Karpas-422 (cell line): ENCODE results near the gene APOM. TPM values are rescaled to one million over a fixed set of nuclear protein-coding genes. Genes with fewer than 3 reads are reported as not detected.

ENCODE experiments used
- DNase-seq: peaks from one replicate; pipeline ENCODE4 v3.0.0-alpha.2; 2015
- H2AFZ ChIP-seq: fragments of 200-600 bp; sonication (generic); 2 replicates; pipeline ENCODE4 v1.6.1; 2014; ENCODE audit warnings: antibody characterized with exemption, low read length, mixed read lengths
- H3K27ac ChIP-seq: fragments of 200-600 bp; sonication (generic); 2 replicates; pipeline ENCODE4 v1.5.1; 2014; ENCODE audit warnings: mild to moderate bottlenecking, low read length, moderate library complexity
- H3K27me3 ChIP-seq: fragments of 200-600 bp; sonication (generic); 2 replicates; pipeline ENCODE4 v1.6.1; 2014; ENCODE audit warnings: low read length, mixed read lengths
- H3K36me3 ChIP-seq: fragments of 200-600 bp; sonication (generic); 2 replicates; pipeline ENCODE4 v1.6.1; 2014; ENCODE audit warnings: low read length, mixed read lengths; ENCODE audit not compliant: insufficient read depth
- H3K4me1 ChIP-seq: fragments of 200-600 bp; sonication (generic); 2 replicates; pipeline ENCODE4 v1.6.1; 2014; ENCODE audit warnings: mild to moderate bottlenecking, low read length, mixed read lengths
- H3K4me2 ChIP-seq: fragments of 200-600 bp; sonication (generic); 2 replicates; pipeline ENCODE4 v1.6.1; 2014; ENCODE audit warnings: low read length, low read depth, mild to moderate bottlenecking; ENCODE audit not compliant: poor library complexity, severe bottlenecking
- H3K4me3 ChIP-seq: fragments of 200-600 bp; sonication (generic); 2 replicates; pipeline ENCODE4 v1.5.1; 2014; ENCODE audit warnings: mild to moderate bottlenecking, antibody characterized with exemption, low read length, mixed read lengths
- H3K79me2 ChIP-seq: fragments of 200-600 bp; sonication (generic); 2 replicates; pipeline ENCODE4 v1.6.1; 2014; ENCODE audit warnings: mild to moderate bottlenecking, low read length, mixed read lengths
- H3K9ac ChIP-seq: fragments of 200-600 bp; sonication (generic); 2 replicates; pipeline ENCODE4 v1.6.0; 2014; ENCODE audit warnings: low read length
- H3K9me2 ChIP-seq: fragments of 200-600 bp; sonication (generic), shearing (Covaris generic); replicated peaks from 2 replicates; pipeline ENCODE4 v1.6.0; 2014; ENCODE audit warnings: mild to moderate bottlenecking, low read length, moderate library complexity; ENCODE audit not compliant: insufficient read depth
- H3K9me3 ChIP-seq: fragments of 300-700, 200-600 bp; sonication (generic); 2 replicates; pipeline ENCODE4 v1.6.1; 2014; ENCODE audit warnings: low read length, mixed read lengths
- H4K20me1 ChIP-seq: fragments of 200-600 bp; sonication (generic); 2 replicates; pipeline ENCODE4 v1.6.1; 2014; ENCODE audit warnings: mild to moderate bottlenecking, antibody characterized with exemption, low read length, low read depth; ENCODE audit not compliant: insufficient read depth
- total RNA-seq: library from RNA; depleted of rRNA; stranded (reverse); fragments of >200 nt; shearing (Covaris generic); gene quantifications from 2 replicates; pipeline ENCODE4 v1.2.3, GENCODE V29; 2014; ENCODE audit warnings: low replicate concordance

Gene APOM
- total RNA-seq, 1 experiment from 2014 or later: 6.7 TPM

DNA sequence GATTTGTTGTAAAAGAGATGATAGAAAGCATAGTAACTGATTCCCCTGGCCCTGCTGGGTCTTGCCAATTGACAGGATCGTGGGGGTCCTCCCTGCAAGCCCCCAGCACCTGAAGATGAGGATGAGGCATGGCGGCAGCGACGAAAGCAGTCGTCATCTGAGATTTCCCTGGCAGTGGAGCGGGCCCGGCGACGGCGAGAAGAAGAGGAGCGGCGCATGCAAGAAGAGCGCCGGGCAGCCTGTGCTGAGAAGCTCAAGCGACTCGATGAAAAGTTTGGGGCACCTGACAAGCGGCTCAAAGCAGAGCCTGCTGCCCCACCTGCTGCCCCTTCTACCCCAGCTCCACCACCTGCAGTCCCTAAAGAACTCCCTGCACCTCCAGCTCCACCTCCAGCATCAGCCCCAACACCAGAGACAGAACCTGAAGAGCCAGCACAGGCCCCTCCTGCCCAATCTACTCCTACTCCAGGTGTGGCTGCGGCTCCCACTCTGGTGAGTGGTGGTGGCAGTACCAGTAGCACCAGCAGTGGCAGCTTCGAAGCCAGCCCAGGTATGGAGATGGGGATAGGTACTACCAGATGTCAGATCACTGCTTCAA is 27.9 kb upstream of the APOM start:
- DNase-seq: no peak
- peaks cover 2% of the 10 kb centered on the region for H3K4me1 ChIP-seq
- no peak overlapping the region for H3K4me3 ChIP-seq
- H3K27ac ChIP-seq: no peak overlapping the region
- H3K9me2 ChIP-seq: no peaks in the 10 kb centered on the region
- H3K27me3 ChIP-seq: no peaks in the 10 kb centered on the region
- no peak overlapping the region for H3K4me2 ChIP-seq
- peaks cover 77% of the 10 kb centered on the region for H3K36me3 ChIP-seq
- H4K20me1 ChIP-seq: peaks cover 36% of the 10 kb centered on the region
- H3K9me3 ChIP-seq: no peaks in the 10 kb centered on the region
- peaks cover 24% of the 10 kb centered on the region for H3K79me2 ChIP-seq
- no peak overlapping the region for H2AFZ ChIP-seq
- H3K9ac ChIP-seq: no peak overlapping the region

DNA sequence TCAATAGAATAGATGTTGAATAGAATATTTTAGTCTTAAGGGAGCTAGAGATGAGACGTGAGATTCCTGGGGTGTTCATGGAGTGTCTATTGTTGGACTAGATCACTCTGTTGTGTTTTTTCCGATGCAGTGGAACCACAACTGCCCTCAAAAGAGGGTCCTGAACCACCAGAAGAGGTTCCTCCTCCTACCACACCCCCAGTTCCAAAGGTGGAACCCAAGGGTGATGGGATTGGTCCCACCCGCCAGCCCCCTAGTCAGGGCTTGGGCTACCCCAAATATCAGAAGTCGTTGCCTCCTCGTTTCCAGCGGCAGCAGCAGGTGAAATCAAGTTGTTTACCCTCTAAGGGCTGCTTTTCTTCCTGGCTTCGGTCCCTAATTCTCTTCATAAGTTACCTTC is 26.7 kb upstream of the APOM start:
- Histone ChIP-seq H3K9me3 (no peaks in the 10 kb centered on the region), H3K9me2 (no peaks in the 10 kb centered on the region), H3K27me3 (no peaks in the 10 kb centered on the region), H3K79me2 (peaks cover 12% of the 10 kb centered on the region), H3K4me2 (no peak overlapping the region), H3K27ac (no peak overlapping the region), H3K36me3 (peaks cover 73% of the 10 kb centered on the region), H4K20me1 (peaks cover 35% of the 10 kb centered on the region; the same call in 1 of the 2 replicates), H3K9ac (no peak overlapping the region), H3K4me3 (no peak overlapping the region), H2AFZ (no peak overlapping the region), H3K4me1 (peaks cover under 1% of the 10 kb centered on the region)
- DNase-seq: no peak

DNA sequence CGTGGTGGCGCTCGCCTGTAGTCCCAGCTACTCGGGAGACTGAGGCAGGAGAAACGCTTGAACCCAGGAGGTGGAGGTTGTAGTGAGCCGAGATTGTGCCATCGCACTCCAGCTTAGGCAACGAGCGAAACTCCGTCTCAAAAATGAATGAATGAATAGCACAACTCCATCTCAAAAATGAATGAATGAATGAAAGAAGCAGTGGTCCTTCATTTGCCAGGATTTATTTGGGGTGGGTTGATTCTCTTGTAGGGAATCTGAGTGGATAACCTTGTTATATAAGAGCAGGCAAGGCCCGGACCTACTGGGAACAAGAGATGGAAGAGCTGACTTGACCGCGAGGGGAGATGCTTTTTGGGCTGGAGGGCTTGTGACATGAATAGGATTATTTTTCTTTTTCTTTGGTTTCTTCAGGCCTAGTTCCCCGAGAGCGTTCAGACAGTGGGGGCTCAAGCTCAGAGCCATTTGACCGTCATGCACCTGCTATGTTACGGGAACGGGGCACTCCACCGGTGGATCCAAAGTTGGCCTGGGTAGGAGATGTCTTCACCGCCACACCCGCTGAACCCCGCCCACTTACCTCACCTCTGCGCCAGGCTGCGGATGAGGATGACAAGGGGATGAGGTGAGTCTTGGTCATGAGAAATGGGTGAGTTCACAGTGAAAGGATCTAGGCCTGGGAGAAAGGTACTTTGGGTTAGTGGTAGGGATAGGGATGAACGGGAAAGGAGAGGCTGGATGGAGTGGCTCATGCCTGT is 25.3 kb upstream of the APOM start:
- Histone ChIP-seq H3K27ac (no peak overlapping the region), H3K36me3 (peaks cover 73% of the 10 kb centered on the region), H3K4me1 (peaks cover 13% of the 10 kb centered on the region), H3K9ac (no peak overlapping the region), H4K20me1 (peaks cover 40% of the 10 kb centered on the region; the same call in 1 of the 2 replicates), H3K4me3 (no peak overlapping the region), H3K79me2 (peaks cover 7% of the 10 kb centered on the region), H3K9me2 (no peaks in the 10 kb centered on the region), H3K9me3 (no peaks in the 10 kb centered on the region), H2AFZ (no peak overlapping the region), H3K4me2 (no peak overlapping the region), H3K27me3 (no peaks in the 10 kb centered on the region)
- DNase-seq: no peak

DNA sequence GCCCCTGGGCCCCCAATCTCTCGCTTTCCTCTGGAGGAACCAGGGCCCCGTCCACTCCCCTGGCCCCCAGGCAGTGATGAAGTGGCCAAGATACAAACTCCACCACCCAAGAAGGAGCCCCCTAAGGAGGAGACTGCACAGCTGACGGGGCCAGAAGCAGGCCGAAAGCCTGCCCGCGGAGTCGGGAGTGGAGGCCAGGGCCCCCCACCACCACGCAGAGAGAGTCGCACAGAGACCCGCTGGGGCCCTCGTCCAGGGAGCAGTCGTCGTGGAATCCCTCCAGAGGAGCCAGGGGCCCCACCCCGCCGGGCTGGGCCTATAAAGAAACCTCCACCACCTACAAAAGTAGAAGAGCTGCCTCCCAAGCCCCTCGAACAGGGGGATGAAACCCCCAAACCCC is 24.5 kb upstream of the APOM start:
- no peaks in the 10 kb centered on the region for H3K27me3 ChIP-seq
- H3K27ac ChIP-seq: no peak overlapping the region
- no peak for DNase-seq
- peaks cover 37% of the 10 kb centered on the region; the same call in 1 of the 2 replicates for H4K20me1 ChIP-seq
- peaks cover 73% of the 10 kb centered on the region for H3K36me3 ChIP-seq
- H3K9ac ChIP-seq: no peak overlapping the region
- no peak overlapping the region for H3K4me2 ChIP-seq
- H3K9me3 ChIP-seq: no peaks in the 10 kb centered on the region
- H3K4me3 ChIP-seq: no peak overlapping the region
- H3K79me2 ChIP-seq: no peaks in the 10 kb centered on the region; the same call in 1 of the 2 replicates
- no peaks in the 10 kb centered on the region for H3K9me2 ChIP-seq
- peaks cover 22% of the 10 kb centered on the region for H3K4me1 ChIP-seq
- no peak overlapping the region for H2AFZ ChIP-seq

DNA sequence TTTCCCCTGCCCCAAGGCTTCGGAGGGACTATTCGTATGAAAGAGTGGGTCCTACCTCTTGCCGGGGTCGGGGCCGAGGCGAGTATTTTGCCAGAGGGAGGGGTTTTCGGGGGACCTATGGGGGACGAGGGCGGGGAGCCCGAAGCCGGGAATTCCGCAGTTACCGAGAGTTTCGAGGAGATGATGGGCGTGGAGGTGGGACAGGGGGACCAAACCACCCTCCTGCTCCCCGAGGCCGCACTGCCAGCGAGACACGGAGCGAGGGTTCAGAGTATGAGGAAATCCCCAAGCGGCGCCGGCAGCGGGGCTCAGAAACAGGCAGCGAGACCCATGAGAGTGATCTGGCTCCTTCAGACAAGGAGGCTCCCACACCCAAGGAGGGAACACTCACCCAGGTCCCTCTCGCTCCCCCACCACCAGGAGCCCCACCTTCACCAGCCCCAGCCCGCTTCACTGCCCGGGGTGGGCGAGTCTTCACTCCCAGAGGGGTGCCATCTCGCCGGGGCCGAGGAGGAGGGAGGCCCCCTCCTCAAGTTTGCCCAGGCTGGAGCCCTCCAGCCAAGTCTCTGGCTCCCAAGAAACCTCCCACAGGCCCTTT is 23.9 kb upstream of the APOM start:
- Histone ChIP-seq H3K27ac (no peak overlapping the region), H3K27me3 (no peaks in the 10 kb centered on the region), H3K79me2 (no peaks in the 10 kb centered on the region; the same call in 1 of the 2 replicates), H3K4me1 (peaks cover 28% of the 10 kb centered on the region), H4K20me1 (peaks cover 34% of the 10 kb centered on the region; the same call in 1 of the 2 replicates), H3K4me3 (no peak overlapping the region), H2AFZ (no peak overlapping the region), H3K9ac (no peak overlapping the region), H3K9me3 (no peaks in the 10 kb centered on the region), H3K36me3 (peaks cover 72% of the 10 kb centered on the region), H3K9me2 (no peaks in the 10 kb centered on the region), H3K4me2 (no peak overlapping the region)
- no peak for DNase-seq

DNA sequence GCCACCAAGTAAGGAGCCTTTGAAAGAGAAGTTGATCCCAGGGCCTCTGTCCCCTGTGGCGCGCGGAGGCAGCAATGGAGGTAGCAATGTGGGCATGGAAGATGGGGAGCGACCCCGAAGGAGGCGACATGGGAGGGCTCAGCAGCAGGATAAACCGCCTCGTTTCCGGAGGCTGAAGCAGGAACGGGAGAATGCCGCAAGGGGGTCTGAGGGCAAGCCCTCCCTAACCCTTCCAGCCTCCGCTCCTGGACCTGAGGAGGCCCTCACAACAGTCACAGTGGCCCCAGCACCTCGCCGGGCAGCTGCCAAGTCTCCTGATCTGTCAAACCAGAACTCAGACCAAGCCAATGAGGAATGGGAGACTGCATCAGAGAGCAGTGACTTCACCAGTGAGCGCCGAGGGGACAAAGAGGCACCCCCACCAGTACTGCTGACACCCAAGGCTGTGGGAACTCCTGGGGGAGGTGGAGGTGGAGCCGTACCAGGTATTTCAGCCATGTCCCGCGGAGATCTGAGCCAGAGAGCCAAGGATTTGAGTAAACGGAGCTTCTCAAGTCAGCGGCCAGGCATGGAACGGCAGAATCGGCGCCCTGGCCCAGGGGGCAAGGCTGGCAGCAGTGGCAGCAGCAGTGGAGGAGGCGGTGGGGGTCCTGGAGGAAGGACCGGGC is 23.3 kb upstream of the APOM start:
- H4K20me1 ChIP-seq: peaks cover 30% of the 10 kb centered on the region; the same call in 1 of the 2 replicates
- no peak overlapping the region for H3K9ac ChIP-seq
- H3K79me2 ChIP-seq: no peaks in the 10 kb centered on the region; the same call in 1 of the 2 replicates

DNA sequence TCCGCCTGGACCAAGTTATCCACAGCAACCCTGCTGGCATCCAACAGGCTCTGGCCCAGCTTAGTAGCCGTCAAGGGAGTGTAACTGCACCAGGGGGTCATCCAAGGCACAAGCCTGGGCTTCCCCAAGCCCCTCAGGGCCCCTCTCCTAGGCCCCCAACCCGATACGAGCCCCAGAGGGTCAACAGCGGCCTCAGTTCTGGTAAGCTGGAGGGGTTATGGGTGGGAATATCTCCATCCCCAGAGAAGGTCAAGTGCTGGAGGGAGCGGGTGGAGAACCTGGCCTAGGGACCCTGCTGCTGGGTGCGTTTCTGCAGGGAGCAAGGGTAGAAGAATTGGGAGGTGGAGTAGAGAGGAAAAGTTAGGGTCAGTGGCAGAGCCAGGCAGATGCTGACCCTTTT is 22.2 kb upstream of the APOM start:
- Histone ChIP-seq H3K9ac (no peak overlapping the region), H4K20me1 (peaks cover 34% of the 10 kb centered on the region; the same call in 1 of the 2 replicates), H3K27ac (no peak overlapping the region), H3K4me3 (no peak overlapping the region), H3K9me3 (no peaks in the 10 kb centered on the region), H2AFZ (no peak overlapping the region), H3K27me3 (no peaks in the 10 kb centered on the region), H3K36me3 (peaks cover 69% of the 10 kb centered on the region), H3K79me2 (no peaks in the 10 kb centered on the region; the same call in 1 of the 2 replicates), H3K4me2 (no peak overlapping the region), H3K9me2 (no peaks in the 10 kb centered on the region), H3K4me1 (peaks cover 44% of the 10 kb centered on the region)
- DNase-seq: no peak

More for the DNA sequence above, 23.3 kb upstream of the APOM start:
- Histone ChIP-seq H3K27me3 (no peaks in the 10 kb centered on the region), H3K4me1 (peaks cover 34% of the 10 kb centered on the region), H3K9me2 (no peaks in the 10 kb centered on the region), H3K27ac (no peak overlapping the region), H2AFZ (no peak overlapping the region), H3K4me3 (no peak overlapping the region), H3K4me2 (no peak overlapping the region), H3K9me3 (no peaks in the 10 kb centered on the region), H3K36me3 (peaks cover 72% of the 10 kb centered on the region)
- DNase-seq: no peak

DNA sequence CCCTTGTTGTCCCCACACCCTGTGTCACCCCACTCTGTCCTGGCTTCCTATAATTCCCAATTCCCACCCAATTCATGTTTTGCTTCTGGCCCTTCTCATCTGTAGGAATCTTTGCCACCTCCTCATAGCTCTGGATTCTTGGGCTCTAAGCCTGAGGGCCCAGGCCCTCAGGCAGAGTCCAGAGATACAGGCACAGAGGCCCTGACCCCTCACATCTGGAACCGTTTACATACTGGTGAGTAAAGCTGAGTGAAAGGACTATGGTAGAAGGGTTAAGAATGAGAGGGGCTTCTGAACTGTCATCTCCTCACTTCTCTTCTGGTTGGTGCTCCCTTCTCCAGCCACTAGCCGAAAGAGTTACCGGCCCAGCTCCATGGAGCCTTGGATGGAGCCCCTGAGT is 21.6 kb upstream of the APOM start:
- Histone ChIP-seq H3K9me3 (no peaks in the 10 kb centered on the region), H4K20me1 (peaks cover 32% of the 10 kb centered on the region; the same call in 1 of the 2 replicates), H3K27ac (no peak overlapping the region), H3K9ac (no peak overlapping the region), H3K36me3 (peaks cover 66% of the 10 kb centered on the region), H3K4me2 (no peak overlapping the region), H3K4me3 (no peak overlapping the region), H3K9me2 (no peaks in the 10 kb centered on the region), H3K4me1 (peaks cover 45% of the 10 kb centered on the region), H3K27me3 (no peaks in the 10 kb centered on the region), H2AFZ (no peak overlapping the region), H3K79me2 (no peaks in the 10 kb centered on the region; the same call in 1 of the 2 replicates)
- no peak for DNase-seq
